PC-9 (cell line): Measurements from ENCODE around the gene ACP4.

Experiments used
- CTCF ChIP-seq: fragments of 200-600 bp; sonication (generic); conservative IDR thresholded peaks from 2 replicates; pipeline ENCODE4 v1.6.1; 2017; ENCODE audit warnings: mixed run types, antibody characterized with exemption, mild to moderate bottlenecking, moderate library complexity
- EZH2 ChIP-seq: fragments of 200-600 bp; sonication (generic); IDR thresholded peaks from 2 replicates; pipeline ENCODE4 v1.8.0; 2017; ENCODE audit warnings: antibody characterized with exemption, low read depth

- TF ChIP-seq CTCF (no peak), EZH2 (no peak)
Observed at GRCh38 chr19:50768277-50768676, 21.9 kb upstream of the ACP4 start.
